Dermis microvascular lymphatic vessel endothelial cell (primary cell): ENCODE measurements around the gene ALKBH1. TPM values are rescaled to one million over a fixed set of nuclear protein-coding genes. Genes with fewer than 3 reads are reported as not detected.
"Not testable (repeated sequence)": the region's sequence is repeated elsewhere in the genome, so short reads cannot be mapped to it uniquely, and the experiment has no call there.

ENCODE experiments used
- DNase-seq, 2 donors: peaks; one replicate each; pipeline versions ENCODE4 v3.0.0 to v3.0.0-alpha.2; 2010; ENCODE audit warnings: low read depth in 2 of 2
- total RNA-seq: library from RNA; depleted of rRNA; stranded (reverse); fragments of >200 nt; gene quantifications from 2 replicates; pipeline ENCODE4 v1.2.1, GENCODE V29; 2014

The ALKBH1 gene
- total RNA-seq, 1 donor from 2014 or later, result 6.9 TPM

- DNase-seq, result no peak
Observed at GRCh38 chr14:77673193-77673592, 34.6 kb downstream of the ALKBH1 start.

GRCh38 chr14:77667331-77667730 lies 40.5 kb downstream of the ALKBH1 start:
- DNase-seq, result no peak

GRCh38 chr14:77663293-77663692 lies 44.5 kb downstream of the ALKBH1 start:
- DNase-seq, result peak; percentile 78 to 90

GRCh38 chr14:77661562-77661961 lies 46.3 kb downstream of the ALKBH1 start:
- DNase-seq, result not testable (repeated sequence)

- DNase-seq, result no peak
Observed at GRCh38 chr14:77660754-77661153, 47.1 kb downstream of the ALKBH1 start.

GRCh38 chr14:77659831-77660230 lies 48.0 kb downstream of the ALKBH1 start:
- DNase-seq, result no peak

GRCh38 chr14:77657280-77657679 lies 50.5 kb downstream of the ALKBH1 start:
- DNase-seq, result peak in 1 of 2 donors; percentile 19

GRCh38 chr14:77654001-77654441 lies 53.8 kb downstream of the ALKBH1 start:
- DNase-seq, result no peak

- no peak for DNase-seq
Observed at GRCh38 chr14:77649326-77649725, 58.5 kb downstream of the ALKBH1 start.

GRCh38 chr14:77648520-77649200 lies 59.2 kb downstream of the ALKBH1 start:
- DNase-seq, result no peak

GRCh38 chr14:77647853-77648252 lies 60.0 kb downstream of the ALKBH1 start:
- DNase-seq, result no peak

GRCh38 chr14:77646907-77647306 lies 60.9 kb downstream of the ALKBH1 start:
- DNase-seq, result no peak

GRCh38 chr14:77645520-77646230 lies 62.1 kb downstream of the ALKBH1 start:
- no peak for DNase-seq

- DNase-seq, result no peak
Observed at GRCh38 chr14:77642407-77642806, 65.4 kb downstream of the ALKBH1 start.

- peak; percentile 52 to 77 for DNase-seq
Observed at GRCh38 chr14:77641534-77642341, 66.1 kb downstream of the ALKBH1 start.

GRCh38 chr14:77640756-77641533 lies 66.9 kb downstream of the ALKBH1 start:
- peak in 1 of 2 donors; percentile 38 for DNase-seq

- peak in 1 of 2 donors; percentile 35 for DNase-seq
Observed at GRCh38 chr14:77638771-77639171, 69.1 kb downstream of the ALKBH1 start.

GRCh38 chr14:77635869-77636268 lies 72.0 kb downstream of the ALKBH1 start:
- not testable (repeated sequence) for DNase-seq

- DNase-seq, result not testable (repeated sequence)
Observed at GRCh38 chr14:77635466-77635865, 72.4 kb downstream of the ALKBH1 start.

GRCh38 chr14:77630111-77630510 lies 77.7 kb downstream of the ALKBH1 start:
- DNase-seq, result no peak

GRCh38 chr14:77625360-77625759 lies 82.5 kb downstream of the ALKBH1 start:
- no peak for DNase-seq
